Osteocyte (in vitro differentiated cells): ENCODE results near the gene MOSPD3. TPM values are rescaled to one million over a fixed set of nuclear protein-coding genes. Genes with fewer than 3 reads are reported as not detected.

ENCODE experiments used
- DNase-seq: peaks from one replicate; pipeline ENCODE4 v3.0.0; 2021; ENCODE audit warnings: mixed read lengths; ENCODE audit not compliant: unreplicated experiment; ENCODE audit errors: extremely low spot score
- H3K27ac Mint-ChIP-seq: one replicate; pipeline ENCODE4 v1.8.0; 2021; ENCODE audit warnings: mild to moderate bottlenecking, mixed read lengths; ENCODE audit not compliant: unreplicated experiment
- H3K27me3 Mint-ChIP-seq: one replicate; pipeline ENCODE4 v1.8.0; 2021; ENCODE audit warnings: mixed read lengths; ENCODE audit not compliant: unreplicated experiment
- H3K36me3 Mint-ChIP-seq: one replicate; pipeline ENCODE4 v1.8.0; 2021; ENCODE audit warnings: mixed read lengths; ENCODE audit not compliant: unreplicated experiment
- H3K4me1 Mint-ChIP-seq: one replicate; pipeline ENCODE4 v1.8.0; 2021; ENCODE audit warnings: mixed read lengths; ENCODE audit not compliant: unreplicated experiment
- H3K4me3 Mint-ChIP-seq: one replicate; pipeline ENCODE4 v1.8.0; 2021; ENCODE audit warnings: mild to moderate bottlenecking, moderate library complexity, mixed read lengths; ENCODE audit not compliant: unreplicated experiment
- H3K9me3 Mint-ChIP-seq: one replicate; pipeline ENCODE4 v1.8.0; 2021; ENCODE audit warnings: mixed read lengths; ENCODE audit not compliant: unreplicated experiment
- CTCF ChIP-seq: fragments of 200-600 bp; sonication (generic); IDR thresholded peaks from 2 replicates; pipeline ENCODE4 v1.5.0; 2021; ENCODE audit warnings: antibody characterized with exemption, mild to moderate bottlenecking, moderate library complexity
- total RNA-seq: library from RNA; stranded (reverse); gene quantifications from 2 replicates; pipeline ENCODE4 v1.2.1, GENCODE V29; 2021

The MOSPD3 gene
- total RNA-seq, 1 donor from 2014 or later = 26.3 TPM

GRCh38 chr7:100604028-100604975 lies 8.0 kb upstream of the MOSPD3 start:
- H3K27ac Mint-ChIP-seq = peak overlapping the region; percentile 91
- peak; percentile 90 for DNase-seq

GRCh38 chr7:100604976-100605911 lies 7.1 kb upstream of the MOSPD3 start:
- TF ChIP-seq CTCF = no peak
- no peak overlapping the region for H3K27ac Mint-ChIP-seq
- DNase-seq = no peak
- no peaks in the 10 kb centered on the region for H3K27me3 Mint-ChIP-seq
- H3K4me1 Mint-ChIP-seq = peaks cover 35% of the 10 kb centered on the region
- no peaks in the 10 kb centered on the region for H3K9me3 Mint-ChIP-seq
- peaks cover 9% of the 10 kb centered on the region for H3K36me3 Mint-ChIP-seq
- H3K4me3 Mint-ChIP-seq = peak overlapping the region; percentile 72

More at GRCh38 chr7:100604028-100604975, 8.0 kb upstream of the MOSPD3 start:
- H3K4me1 Mint-ChIP-seq = peaks cover 37% of the 10 kb centered on the region
- no peaks in the 10 kb centered on the region for H3K9me3 Mint-ChIP-seq
- peaks cover 9% of the 10 kb centered on the region for H3K36me3 Mint-ChIP-seq
- peak; percentile 57 for TF ChIP-seq CTCF
- H3K4me3 Mint-ChIP-seq = peak overlapping the region; percentile 83
- H3K27me3 Mint-ChIP-seq = no peaks in the 10 kb centered on the region

- Mint-ChIP-seq H3K4me3 (no peak overlapping the region), H3K27ac (no peak overlapping the region), H3K9me3 (no peaks in the 10 kb centered on the region), H3K27me3 (no peaks in the 10 kb centered on the region), H3K4me1 (peaks cover 33% of the 10 kb centered on the region), H3K36me3 (peaks cover 9% of the 10 kb centered on the region)
- no peak for DNase-seq
- TF ChIP-seq CTCF = no peak
These were observed 6.0 kb upstream of the MOSPD3 start for GRCh38 chr7:100606313-100606712.

GRCh38 chr7:100607111-100607510 lies 5.2 kb upstream of the MOSPD3 start:
- no peaks in the 10 kb centered on the region for H3K27me3 Mint-ChIP-seq
- H3K27ac Mint-ChIP-seq = no peak overlapping the region
- no peak for DNase-seq
- H3K4me1 Mint-ChIP-seq = peaks cover 25% of the 10 kb centered on the region
- no peak for TF ChIP-seq CTCF
- H3K9me3 Mint-ChIP-seq = no peaks in the 10 kb centered on the region
- peaks cover 9% of the 10 kb centered on the region for H3K36me3 Mint-ChIP-seq
- H3K4me3 Mint-ChIP-seq = no peak overlapping the region
